Measurements from ENCODE around the gene SLC22A16. TPM values are rescaled to one million over a fixed set of nuclear protein-coding genes. Genes with fewer than 3 reads are reported as not detected.
"Not testable (repeated sequence)": the region's sequence is repeated elsewhere in the genome, so short reads cannot be mapped to it uniquely, and the experiment has no call there.

SLC22A16 gene
- total RNA-seq, 1 donor from 2014 or later, result 1.4 TPM

DNA sequence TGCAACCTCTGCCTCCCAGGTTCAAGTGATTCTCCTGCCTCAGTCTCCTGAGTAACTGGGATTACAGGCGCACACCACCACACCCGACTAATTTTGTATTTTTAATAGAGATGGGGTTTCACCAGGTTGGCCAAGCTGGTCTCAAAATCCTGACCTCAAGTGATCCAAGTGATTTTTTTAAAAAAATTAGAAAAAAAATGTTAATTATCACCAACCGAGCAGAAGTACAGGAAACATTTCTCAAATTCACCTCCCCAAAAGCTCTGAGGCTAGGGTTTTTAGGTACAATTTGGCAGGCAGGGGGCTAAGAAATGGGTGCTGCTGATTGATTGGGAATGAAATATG, 14.9 kb upstream of the SLC22A16 start:
- no peak for DNase-seq (ENCODE audit: low spot score)

- no peak for DNase-seq (ENCODE audit: low spot score)
Observed at GRCh38 chr6:110490110-110490509, 13.7 kb upstream of the SLC22A16 start.

GRCh38 chr6:110488606-110489190, 12.3 kb upstream of the SLC22A16 start:
- no peak for DNase-seq (ENCODE audit: low spot score)

DNA sequence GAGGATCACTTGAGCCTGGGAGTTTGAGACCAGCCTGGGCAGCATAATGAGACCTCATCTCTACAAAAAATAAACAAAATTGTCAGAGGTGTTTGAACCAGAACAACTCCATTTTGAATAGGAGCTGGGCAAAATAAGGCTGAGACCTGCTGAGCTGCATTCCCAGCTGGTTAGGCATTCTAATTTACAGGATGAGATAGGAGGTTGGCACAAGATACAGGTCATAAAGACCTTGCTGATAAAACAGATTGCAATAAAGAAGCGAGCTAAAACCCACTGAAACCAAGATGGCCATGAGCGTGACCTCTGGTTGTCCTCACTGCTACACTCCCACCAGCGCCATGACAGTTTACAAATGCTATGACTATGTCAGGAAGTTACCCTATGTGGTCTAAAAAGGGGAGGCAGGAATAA, 11.6 kb upstream of the SLC22A16 start:
- DNase-seq (ENCODE audit: low spot score), result not testable (repeated sequence)

DNA sequence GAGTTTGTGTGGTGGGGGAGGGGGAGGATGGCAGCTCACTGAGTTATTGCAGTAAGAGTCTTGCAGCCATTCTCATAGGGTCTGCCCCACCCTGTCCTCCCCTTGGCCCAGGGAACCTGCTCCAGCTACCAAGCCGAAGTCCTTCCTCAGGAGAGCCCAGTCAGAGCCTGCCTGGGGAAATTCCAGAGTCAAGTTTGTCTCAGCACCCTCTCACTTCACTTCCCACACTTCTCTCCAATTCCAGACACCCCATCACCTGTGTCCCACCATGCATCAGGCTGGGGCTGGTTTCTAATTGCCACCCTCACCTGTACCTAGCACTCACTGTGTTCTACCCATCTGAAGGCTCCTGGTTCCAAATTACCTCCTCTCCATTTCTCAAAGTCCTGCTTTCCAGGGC, 10.3 kb upstream of the SLC22A16 start:
- no peak for DNase-seq (ENCODE audit: low spot score)

- no peak for DNase-seq (ENCODE audit: low spot score)
Observed at GRCh38 chr6:110485491-110485890, 9.1 kb upstream of the SLC22A16 start.

- no peak for DNase-seq (ENCODE audit: low spot score)
Observed at GRCh38 chr6:110484321-110484720, 7.9 kb upstream of the SLC22A16 start.

DNA sequence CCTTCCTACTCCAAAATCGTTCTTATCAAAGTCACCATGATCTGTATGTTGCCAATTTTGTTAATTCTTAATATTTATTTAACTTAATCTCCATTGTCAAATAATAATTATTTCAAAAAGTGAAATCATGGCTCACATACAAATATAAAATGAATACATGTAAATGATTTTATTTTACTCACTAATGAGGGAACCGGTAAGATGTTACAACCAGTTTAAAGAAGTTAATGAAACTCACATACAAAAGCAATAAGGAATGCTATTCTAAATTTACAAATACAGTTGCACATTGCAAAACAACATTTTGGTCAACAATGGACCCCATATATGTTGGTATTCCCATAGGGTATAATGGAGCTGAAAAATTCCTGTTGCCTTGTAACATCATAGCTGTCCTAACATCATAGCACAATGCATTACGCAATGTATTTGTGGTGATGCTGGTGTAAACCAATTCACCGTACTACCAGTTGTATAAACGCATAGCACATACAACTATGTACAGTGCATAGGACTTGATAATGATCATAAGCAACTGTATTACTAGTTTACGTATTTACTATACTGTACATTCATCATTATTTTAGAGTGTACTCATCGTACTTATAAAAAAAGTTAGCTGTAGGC, 6.5 kb upstream of the SLC22A16 start:
- no peak for DNase-seq (ENCODE audit: low spot score)

- no peak for DNase-seq (ENCODE audit: low spot score)
Observed at GRCh38 chr6:110481081-110481480, 4.7 kb upstream of the SLC22A16 start.

GRCh38 chr6:110475066-110475653, 1.3 kb downstream of the SLC22A16 start:
- no peak for DNase-seq (ENCODE audit: low spot score)

- DNase-seq (ENCODE audit: low spot score), result no peak
Observed at GRCh38 chr6:110474500-110474899, 1.9 kb downstream of the SLC22A16 start.

DNA sequence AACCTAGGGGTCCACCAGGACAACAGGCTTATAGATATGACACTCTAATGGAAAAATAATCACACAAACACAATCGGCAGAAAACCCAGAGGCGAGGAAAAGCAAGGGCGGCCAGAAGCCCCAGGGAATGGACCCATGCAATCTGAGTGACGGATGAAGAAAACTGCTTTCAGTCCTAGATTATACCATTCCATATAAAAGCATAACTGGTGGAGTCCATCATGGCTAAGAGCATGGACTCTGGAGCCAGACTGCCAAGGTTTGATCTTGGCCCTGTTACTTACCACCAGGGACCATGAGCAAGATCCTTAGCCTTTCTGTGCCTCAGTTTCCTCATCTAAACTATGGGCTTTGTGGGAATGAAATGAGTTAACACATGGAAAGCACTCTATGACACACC, 3.7 kb downstream of the SLC22A16 start:
- DNase-seq (ENCODE audit: low spot score), result no peak

DNA sequence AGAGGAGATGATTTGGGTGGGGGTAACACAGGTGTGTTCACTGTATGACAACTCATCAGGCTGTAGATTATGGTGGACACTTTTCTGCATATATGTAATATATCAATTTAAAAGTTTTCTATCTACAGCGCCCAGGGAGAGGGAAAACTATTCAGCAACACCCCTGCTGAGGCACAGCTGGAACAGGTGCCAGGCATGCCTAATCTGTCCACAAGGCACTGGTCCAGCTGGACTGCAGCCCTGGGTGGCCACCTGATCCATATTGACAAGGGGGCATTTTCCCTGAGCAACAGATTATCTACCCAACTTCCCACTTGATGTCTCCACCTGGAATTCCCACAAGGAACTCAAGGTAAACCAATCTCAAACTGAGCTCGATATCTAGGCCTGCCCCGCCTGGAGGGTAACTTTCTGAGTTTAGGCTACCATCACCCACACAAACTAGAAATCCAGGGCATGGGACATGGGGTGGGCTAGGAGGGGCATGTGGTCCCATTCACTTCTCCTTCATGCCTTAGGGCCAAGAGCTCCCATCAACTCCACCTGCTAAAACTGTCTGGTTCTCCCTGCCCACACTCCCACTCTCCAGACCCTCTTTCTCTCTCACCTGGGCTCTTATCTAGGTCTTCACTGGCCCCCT, 4.6 kb downstream of the SLC22A16 start:
- no peak for DNase-seq (ENCODE audit: low spot score)

DNA sequence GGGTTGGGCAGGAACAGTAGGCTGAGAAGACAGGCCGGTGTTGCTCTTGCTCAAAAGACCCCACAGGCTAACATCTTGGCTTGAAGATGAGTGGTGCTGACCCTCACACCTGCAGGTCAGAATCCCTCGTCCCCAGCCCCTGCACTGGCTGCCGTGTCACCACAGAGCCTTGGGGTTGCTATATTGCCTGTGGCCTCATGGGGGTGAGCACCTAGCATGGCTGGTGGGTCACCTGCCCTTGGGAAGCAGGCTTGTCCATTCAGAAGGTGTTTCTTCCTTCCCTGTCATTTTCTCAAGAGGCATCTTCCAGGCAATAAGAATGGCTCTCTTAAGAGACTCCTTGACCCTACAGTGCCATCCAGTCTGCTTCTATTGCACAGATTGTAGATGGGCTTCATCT, 7.7 kb downstream of the SLC22A16 start:
- DNase-seq (ENCODE audit: low spot score), result no peak

- no peak for DNase-seq (ENCODE audit: low spot score)
Observed at GRCh38 chr6:110467566-110468140, 8.8 kb downstream of the SLC22A16 start.

DNA sequence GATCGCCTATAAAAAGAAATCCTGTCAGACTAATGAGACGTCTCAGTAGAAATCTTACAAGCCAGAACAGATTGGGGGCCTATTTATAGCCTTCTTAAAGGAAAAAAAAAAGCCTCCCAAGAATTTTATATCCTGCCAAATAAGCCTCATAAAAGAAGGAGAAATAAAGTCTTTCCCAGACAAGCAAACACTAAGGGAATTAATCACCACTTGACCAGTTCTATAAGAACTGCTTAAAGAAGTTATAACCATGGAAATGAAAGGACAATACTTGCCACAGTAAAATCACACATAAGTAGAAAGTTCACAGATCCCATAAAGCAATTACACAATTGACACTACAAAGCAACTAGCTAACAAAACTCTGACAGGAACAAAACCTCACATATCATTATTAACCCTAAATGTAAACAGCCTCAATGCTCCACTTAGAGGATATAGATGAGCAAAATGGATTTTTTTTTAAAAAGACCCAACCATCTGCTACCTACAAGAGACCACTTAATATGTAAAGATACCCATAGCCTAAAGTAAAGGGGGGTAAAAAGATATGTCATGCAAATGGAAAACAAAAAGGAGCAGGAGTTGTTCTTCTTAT, 13.4 kb downstream of the SLC22A16 start:
- DNase-seq (ENCODE audit: low spot score), result no peak

- no peak for DNase-seq (ENCODE audit: low spot score)
Observed at GRCh38 chr6:110461376-110461775, 15.0 kb downstream of the SLC22A16 start.

DNA sequence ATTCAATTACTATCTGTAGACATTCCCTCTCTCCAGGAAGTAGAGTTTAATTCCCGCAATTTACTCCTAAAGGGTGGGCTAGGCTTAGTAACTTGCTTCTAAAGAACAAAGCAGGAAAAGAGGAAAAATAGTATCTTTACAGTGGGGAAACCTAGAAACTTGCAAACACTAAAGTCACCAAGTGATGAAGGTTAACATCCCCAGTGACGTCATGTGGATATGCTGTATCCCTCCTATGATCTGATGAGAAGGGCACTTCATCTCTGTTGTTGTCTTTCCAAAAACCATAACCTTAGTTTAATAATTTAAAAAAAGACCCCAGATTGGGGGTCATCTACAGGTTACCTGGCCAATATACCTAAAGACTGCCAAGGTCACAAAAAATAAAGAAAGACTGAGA, 17.3 kb downstream of the SLC22A16 start:
- DNase-seq (ENCODE audit: low spot score), result no peak

DNA sequence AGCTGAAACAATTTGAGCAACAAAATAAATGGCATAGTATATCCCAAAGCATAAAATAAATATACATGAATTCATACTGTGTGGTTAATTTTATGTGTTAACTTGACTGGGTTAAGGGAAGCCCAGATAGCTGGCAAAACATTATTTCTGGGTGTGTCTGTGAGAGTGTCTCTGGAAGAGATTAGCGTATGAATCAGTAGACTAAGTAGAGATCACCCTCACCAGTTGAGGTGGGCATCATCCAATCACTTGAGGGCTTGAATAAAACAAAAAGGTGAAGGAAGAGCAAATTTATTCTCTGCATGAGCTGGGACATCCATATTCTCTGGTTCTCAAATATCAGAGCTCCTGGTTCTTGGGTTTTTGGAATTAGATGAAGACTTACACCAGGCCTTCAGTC, 17.9 kb downstream of the SLC22A16 start:
- DNase-seq (ENCODE audit: low spot score), result no peak

GRCh38 chr6:110457567-110458175, 18.7 kb downstream of the SLC22A16 start:
- DNase-seq (ENCODE audit: low spot score), result not testable (repeated sequence)

- DNase-seq (ENCODE audit: low spot score), result no peak
Observed at GRCh38 chr6:110456694-110457093, 19.7 kb downstream of the SLC22A16 start.

GRCh38 chr6:110449541-110449895, 26.9 kb downstream of the SLC22A16 start:
- no peak for DNase-seq (ENCODE audit: low spot score)

Data from mesenteric fat pad (tissue), 1 donor.